GM21528 (cell line): ENCODE measurements around the gene AIP.

ENCODE experiments used
- ATAC-seq: cut with Tn5 transposase; IDR thresholded peaks from one replicate; pipeline ENCODE4 v1.9.1; 2021; ENCODE audit warnings: mild to moderate bottlenecking, moderate library complexity; ENCODE audit not compliant: unreplicated experiment, low FRiP score

Gene AIP

DNA sequence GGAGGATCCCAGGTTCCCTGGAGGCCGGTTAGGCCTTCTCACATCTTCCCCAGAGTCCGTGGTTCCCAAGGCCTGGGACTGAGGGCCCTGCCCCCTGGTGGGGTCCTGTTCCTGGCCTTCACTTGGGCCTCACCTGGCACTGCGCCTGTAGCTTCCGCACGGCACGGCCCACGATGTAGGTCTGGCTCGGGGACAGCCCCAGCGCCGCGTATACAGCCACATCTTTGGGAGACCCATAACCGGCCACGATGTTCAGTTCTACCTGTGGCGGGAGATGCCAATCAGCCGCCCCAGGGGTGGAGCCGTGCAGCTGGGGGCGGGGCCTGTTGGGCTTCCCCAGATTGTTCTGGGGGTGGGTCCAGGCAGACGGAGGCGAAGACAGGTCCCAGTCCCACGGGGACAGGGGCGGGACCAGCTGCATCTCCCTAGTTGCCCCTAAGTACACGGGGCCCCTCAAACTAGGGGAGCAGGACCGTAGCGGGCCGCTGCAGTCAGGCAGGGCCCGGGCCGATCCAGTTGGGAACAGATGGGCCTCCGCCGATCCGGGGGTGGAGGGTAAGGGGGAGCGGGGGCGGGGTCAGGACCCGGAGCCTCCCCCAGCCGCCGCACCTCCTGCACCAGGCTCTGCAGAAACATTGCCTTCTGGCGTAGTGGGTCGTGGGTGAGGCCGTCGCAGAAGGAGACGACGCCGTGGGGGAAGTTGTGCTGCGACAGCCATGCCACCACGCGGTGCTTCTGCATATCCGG is 10.1 kb downstream of the AIP start:
- no peak for ATAC-seq

DNA sequence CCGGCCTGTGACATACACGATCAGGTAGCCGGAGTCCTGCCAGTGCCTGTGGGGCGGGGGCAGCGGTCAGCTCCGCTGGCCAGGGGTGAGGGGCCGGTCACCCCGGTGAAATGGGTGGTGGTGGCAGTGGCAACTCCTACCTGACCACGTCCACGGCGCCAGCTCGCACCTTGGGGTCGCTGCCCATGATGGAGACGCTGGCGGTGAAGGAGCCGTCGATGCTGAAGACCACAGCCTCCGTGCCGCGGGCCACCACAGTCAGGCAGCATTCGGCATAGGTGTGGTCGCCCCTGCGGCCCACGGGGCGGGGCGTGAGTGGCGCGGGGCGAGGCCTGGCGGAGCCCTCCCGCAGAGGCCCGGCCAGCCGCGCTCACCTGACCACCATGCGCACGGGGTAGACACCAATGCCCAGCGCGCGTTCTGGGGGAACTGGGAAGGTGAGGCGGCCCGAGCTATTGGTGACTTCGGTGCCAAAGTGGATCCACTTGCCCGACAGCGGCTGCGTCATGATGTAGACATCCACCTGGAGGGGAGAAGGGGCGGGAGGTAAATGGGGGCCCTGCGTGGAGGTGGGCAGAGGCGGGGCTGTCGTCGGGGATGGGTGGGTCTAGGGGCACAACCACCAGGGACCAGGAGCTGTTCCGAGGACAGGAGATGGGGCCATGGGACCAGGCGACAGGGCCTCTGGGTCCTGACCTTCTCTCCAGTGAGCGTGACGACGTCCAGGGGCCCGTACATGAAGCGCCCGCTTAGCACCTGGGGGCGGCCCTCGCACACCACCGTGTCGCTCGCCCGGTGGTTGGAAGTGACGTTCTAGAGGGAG is 10.9 kb downstream of the AIP start:
- no peak for ATAC-seq

DNA sequence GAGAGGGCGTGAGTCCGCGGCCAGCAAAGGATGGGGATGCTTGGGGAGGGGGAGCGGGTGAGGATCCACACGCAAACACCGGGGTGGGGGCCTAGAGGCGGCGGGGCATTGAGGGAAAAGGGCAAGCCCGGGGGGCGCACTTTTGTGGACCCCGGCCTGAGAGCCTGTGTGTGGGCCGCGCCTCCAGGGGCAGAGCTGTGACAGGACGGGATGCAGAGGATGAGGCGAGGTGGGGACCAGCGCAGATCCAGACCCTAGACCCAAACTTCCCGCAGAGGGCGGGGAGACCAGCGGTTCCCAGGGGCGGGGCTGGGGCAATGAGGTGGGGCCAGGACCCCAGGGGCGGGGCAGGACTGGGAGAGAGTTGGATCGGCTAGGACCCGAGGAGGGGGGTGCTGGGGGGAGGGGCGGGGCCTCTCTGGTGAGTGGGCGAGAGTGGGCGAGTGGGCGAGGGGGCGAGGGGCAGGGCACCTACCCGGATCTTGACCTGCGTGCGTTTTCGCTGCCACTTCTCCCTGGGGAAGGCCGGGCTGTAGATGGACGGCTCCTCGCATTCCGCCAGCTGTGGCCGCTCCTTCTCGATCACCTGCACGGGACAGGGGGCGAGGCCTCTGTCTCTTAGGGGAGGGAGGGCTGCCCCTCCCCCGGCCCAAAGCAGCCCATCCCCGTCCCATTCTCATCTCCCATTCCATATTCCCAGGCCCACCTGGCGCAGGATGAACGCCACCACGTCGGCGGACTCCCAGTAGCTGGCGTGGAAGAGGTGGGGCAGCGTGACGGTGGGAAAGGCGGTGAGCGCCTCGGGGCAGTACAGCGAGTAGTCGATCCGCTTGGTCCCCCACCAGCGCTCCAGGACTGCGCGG is 11.8 kb downstream of the AIP start:
- no peak for ATAC-seq

DNA sequence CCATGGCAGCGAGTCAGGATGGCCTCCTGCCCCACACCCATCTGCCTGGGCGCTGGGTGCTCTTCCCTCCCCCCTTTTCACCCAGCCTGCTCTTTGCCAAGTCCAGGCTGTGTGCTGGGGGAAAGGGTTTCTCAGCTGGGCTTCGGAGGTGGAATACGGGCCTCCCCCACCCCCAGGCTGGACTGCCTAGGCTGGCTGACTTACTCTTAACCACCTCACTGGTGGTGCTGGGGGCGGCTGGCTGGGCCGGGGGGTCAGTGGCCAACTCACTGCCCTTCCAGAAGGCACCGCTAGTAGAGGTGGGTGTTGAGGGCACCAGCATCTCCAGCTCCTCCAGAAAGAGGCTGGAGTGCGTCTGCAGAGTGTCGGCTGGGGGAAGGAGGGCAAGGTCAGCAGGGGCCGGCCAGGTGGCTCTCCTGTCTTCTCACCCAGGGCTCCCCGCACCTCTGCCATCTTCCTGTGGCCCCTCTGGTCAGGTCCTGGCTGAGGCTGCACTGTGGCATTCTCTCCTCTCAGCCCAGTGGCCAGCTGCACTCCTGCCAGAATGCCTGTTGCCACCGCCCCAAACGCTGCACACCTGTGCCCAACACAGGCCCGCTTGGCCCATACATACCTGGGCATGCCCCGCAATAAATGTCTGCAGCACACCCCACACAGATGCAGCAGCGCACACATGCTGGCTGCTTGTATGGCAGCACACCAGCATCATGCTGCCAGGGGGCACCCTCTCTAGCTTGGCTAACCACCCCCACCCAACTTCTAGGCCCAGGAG is 12.6 kb downstream of the AIP start:
- no peak for ATAC-seq

DNA sequence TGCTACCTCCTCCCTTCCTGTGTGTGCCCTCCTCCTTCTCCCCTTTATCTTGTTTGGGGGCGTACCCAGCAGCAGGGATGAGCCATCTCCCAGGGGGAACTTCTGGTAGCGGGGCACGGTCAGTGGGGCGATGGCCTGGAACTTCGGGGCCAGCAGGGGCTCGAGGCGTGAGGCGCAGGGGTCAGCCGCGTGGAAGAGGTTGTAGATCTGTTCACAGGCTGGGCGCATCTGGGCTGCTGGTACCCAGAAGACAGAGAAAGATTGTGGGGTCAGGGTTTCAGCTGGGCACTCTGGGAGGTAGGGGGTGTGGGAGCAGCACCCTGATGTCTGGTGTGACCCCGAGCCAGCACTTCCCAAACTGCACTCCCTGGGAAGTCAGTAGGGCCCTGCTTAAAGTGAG is 13.3 kb downstream of the AIP start:
- no peak for ATAC-seq

DNA sequence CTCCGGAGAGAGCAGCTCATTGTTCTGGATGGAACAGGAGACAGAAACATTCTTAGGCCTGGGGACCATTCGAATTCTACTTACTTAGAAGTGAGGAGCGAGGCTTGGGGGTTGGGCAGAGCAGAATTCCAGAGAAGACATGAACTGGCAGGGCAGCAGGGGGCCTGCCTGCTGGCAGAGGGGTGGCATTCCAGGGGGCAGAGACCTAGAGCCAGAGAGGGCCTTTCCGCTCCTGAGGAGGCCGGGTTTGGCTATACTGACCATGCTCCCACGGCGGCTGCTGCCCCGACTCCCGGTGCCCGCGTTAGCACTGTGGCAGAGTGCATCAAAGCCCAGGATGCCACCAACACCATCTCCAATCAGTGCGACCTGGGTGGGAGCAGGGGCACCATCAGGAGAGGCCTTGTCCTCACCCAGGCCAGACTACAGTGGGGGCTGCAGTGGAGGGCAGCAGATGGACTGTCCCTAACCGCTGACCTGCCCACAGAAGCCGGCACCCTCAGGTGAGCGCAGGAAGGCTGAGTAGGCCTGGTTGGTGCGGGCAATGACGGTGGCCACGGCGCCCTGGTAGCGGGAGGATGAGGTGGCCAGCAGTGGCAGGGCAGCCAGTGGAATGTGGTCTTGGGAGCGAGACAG is 14.9 kb downstream of the AIP start:
- ATAC-seq = no peak

DNA sequence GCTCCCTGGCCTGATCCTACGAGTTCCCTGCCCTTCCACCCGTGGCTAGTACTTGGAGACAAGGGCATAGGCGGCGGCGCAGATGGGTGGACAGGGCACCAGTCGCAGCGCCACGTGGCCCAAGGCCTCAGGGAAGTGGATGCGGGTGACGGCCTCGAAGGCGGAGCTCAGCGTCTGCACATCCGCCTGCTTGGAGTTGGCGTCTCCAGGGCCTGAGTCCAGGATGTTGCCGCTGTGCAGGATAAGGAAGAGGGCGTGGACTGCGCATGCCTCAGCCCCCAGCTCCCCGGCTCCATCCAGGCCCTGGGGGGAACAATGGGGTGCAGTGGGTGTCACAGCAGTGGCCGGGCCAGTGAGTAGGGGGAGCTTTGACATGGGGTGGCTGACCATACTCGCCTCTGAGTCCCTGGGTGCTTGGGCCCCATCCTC is 15.7 kb downstream of the AIP start:
- ATAC-seq = no peak

DNA sequence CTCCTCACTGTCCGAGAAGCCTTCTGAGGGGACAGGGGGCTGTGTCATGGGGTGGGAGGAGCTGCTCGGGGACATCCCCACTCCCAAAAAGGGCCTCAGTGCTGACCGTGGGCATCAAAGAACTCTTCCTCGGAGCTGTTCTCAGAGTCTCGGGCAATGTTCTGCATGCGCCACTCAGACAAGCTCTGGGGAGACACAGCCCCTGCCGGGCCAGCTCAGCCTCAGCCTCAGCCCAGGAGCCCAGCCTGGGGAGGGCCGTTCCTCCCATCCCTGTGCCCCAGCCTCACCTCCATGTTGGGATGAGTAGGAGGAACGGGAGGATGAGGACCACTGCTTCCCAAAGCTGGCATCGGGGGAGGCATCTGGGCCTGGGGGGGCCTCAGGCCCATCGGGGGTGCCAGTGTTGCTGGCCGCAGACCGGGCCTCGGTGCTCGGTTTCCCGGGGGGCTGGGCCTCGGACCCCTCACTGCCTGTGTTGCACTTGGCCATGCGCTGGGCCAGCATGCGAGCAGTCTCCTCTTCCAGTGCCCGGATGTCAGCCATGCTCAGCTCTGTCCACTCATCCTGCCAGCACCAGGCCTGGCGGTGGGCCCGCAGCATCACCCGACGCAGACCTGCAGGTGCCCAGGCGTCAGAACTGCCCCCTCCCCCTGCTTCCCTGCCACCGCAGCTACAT is 17.1 kb downstream of the AIP start:
- ATAC-seq = no peak

DNA sequence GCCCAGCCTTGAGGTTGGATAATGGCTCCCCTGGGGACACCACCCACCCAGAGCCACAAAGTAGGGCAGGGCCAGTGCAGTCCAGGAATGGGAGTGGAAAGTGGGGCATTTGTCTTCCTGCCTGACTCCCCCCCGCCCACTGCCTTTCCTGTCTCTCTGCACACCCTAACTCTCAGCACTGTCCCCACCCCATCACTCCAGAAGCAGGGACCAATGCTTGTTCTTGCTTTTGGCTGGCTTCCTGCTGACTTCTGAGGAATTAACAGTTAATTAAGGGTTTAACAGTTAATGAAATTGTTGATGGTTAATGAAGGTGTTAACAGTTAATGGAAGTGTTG is 17.6 kb downstream of the AIP start:
- no peak for ATAC-seq

DNA sequence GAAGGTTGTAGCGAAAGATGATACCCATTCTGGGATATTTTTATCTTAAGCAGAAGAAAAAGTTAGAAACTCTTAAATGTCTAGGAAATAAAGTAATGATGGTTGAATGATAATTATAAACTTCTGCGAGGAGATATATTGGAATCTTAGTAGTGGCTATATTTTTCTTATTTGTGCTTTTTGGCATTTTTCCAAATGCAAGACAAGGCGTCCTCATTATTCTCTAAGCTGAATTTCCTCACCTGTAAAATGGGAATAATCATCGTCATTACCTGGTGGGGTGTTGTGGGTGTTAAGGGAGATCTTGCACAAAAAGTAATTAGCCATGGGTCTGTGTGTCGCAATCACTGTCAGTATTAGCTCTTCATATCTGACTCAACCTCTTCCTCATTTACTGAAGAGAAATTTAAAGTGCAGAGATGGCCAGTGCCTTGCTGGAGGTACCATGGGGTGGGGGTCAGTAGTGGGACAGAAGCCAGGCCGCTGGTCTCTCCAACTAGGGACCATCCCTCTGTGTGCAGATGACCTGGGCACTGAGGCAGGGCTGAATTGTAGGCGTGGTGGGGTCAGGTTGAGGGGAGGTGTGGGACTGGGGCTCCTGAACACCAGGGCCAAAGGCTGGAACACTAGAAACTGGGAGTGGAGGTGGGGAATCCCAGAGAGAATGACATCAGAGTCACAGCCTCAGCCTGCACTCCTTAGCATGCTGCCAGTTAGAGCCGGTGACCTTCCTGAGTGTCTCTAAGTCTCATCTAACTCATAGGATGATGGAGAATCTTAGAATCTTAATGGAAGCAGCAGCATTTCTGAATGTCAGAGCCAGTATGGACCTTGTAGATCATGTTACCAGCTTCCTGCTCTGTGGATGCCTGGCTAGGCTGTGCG is 18.2 kb downstream of the AIP start:
- no peak for ATAC-seq

DNA sequence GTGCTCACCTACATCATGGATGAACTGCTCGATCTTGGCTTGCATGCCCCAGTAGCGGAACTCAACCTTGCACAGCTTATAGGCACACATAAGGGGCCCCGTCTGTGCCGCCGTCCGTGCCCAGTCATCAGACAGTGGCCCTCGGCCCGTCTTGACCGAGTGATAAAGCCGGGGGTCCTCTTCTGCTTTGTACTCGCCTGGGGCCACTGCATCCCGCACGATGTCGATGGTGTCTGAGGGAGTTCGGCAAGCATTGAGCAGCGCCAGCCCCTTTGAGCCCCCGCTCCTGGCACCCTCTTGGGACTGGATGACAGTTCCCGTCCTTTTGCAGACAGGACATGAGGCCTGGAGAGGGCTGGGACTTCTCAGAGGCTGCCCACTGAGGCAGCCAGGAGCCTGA is 19.0 kb downstream of the AIP start:
- ATAC-seq = no peak

DNA sequence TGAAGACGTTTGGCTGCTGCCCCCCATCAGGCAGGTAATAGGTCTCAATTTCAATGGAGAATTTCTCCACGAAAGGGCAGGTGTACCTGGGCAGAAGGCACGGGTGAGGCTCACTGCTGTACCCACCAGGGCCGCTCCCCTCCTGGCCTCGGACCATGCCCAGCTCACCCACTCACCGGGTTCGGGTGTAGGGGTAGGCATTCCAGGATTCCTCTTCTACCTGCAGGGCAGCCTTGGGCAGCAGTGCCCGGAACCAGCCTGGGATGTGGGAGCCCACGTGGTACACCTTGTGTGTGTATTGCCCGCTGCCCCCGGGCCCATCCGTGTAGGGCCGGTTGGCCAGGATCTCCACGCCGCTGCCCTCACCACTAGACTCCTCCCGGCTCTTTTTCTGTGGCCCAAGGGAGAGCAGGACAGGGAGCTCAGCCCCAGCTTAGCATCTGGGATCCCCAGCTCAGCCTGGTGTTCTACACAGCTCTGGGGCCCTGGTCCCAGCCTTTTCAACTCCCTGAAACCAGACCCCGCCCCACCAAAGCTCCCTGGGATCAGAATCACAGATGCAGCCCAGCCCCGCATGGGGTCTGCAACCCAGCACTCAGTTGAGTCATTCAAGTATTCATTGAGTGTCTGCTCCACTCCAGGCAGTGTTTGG is 19.6 kb downstream of the AIP start:
- ATAC-seq = no peak

DNA sequence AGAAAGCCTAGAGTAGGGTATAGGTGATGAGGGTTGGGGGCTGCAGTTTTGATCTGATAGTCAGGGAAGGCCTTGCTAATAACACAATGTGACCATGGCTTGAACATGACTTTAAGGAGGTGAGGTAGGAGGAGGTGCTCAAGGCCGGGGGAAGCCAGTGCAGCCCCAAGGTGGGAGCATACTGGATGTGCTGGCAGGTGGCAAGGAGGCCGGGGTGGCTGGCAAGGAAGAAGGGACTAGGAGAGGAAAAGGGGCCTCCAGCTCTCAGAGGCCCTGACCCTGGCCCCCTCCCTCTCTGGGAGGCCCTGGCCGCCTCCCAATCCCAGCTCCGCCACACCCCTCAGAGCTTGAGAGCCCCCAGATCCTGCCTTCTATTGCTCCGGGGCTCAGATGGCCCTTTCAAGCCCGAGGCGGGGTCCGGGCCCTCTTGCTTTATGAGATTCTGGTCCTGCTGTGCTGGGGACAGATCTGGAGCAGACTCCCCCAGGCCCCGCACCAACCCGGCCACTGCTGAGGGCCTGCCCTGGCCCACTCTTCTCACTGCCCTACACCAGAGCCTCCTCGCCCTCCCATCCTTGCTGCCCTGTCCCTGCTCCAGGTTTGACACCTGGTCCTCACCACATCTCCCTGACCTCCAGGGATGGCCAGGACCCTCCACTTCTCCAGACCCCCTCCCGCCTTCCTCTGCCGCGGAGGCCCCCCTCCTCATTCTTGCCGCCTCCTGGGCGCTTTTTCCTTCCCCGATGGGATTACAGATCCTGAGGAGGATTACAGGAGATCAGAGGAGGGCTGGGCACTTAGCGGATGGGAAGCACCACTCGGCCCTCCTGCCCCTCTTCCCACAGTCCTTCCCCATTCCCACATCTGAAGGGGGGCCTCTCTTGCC is 20.5 kb downstream of the AIP start:
- ATAC-seq = no peak

DNA sequence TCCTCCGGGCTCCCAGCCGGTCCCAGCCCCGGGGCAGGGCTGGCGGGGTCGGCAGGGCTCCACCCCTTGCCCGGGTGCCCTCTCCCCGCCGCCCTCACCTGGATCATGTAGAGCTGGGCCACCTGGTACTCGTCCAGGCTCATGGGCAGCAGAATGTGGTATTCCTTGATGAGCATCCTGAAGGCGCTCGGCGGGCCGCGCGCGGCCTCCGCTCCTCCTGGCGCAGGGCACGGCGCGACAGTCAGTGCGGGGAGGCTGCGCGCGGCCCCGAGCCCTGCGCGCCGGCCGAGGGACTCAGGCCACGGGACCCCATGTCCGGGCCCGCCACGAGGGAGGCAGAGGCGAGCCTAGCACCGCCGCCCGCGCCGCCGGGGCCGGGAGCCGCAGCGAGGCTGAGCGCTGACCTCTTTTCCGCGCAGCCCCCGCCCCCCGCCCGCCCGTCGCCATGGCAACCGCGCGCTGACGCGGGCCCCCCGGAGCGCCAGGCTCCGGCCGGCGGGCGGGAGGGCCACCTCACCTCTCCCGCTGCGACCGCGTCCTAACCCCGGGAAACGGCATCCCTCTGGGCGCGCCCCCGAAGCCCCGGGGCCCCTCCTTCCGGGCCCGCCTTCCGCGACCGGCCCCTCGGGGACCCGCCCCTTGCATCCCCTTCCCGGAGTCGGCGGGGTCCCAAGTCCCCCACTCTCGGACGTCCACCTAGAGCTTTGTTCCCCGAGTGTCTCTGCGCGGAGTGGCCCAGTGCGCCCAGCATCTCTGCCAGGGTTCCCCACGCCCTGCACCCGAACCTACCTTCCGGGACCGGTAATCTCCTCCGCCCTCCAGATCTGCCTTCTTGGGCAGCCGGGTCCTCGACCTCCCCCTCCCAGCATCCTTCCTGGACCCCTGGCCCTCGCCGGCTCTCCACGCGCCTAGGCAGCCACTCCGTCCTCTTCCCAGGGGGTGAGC is 21.5 kb downstream of the AIP start:
- ATAC-seq = no peak

DNA sequence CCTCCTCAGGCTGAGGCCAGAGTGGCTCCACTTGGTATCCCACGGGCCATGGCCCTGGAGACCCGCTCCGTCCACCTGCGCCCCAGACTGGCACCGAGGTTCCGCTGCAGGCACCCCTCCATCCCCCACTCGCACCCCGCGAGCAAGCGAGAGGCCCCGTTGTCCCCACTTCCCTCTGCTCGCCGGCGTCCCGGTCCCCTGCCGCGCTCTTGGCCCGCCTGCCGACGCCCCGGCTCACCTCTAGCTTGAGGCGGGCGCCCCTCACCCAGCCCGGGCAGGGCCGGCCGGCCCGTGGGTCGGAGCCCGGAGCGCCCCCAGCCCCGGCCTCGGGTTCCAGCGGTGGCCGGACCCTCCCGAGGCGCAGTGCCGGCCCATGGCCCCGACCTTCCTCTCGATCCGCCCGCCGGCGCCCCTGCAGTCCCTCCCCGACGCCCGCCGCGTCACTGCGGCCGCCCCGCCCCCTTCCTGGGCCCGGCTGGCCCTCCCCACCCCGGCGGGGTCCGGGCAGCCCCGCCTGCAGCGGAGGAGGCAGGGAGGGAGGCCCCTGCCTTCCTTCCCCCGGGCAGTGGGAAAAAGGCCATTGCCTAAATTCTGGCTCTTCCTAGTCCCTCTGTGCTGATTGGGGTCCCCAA is 22.2 kb downstream of the AIP start, which contains the start of gene PITPNM1:
TSS of gene PITPNM1 (minus strand) at position 414 of the 632 bp plus-strand sequence. CDS start 1,183 bp downstream, outside the sequence.
- ATAC-seq = no peak
